ENCODE measurements around the gene RAPGEF1. TPM values are rescaled to one million over a fixed set of nuclear protein-coding genes. Genes with fewer than 3 reads are reported as not detected.
"Not testable (repeated sequence)": the region's sequence is repeated elsewhere in the genome, so short reads cannot be mapped to it uniquely, and the experiment has no call there.

The RAPGEF1 gene
- total RNA-seq, 3 donors from 2014 or later: 67.1 to 103 (median 84.2) TPM

DNA sequence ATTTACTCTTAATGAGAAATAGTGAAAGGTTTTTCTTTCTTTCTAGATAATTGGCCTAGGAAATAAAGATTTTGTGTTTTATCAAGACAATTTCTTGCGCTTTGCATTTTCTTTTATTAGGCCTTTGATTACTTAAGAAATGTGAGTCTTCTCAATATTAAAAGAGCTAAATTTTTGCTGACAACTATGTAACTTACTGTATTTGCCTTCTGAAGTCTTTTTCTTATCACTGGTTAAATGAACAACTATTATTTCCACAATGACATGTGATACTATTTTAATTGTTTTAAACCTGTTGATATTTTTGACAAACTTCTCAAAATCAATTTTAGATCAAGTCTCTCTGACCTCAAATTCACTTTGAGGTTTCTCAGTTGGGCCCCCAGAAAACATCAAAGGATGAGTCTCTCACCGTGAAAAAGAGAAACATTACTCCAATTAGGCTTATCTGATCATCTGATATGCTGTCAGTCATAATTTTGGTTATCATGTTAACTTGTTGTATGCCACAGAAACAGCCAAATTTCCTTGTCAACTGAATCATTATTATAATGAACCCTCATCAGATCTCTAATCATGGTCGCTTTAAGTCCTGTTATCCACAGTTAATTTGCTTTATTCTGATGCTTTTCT lies 48.8 kb downstream of the RAPGEF1 start:
- ATAC-seq (no peak), DNase-seq (no peak)
- Histone ChIP-seq H3K9me3 (no peaks in the 10 kb centered on the region), H3K36me3 (ENCODE audit: low read depth) (no peaks in the 10 kb centered on the region), H3K4me3 (no peak overlapping the region), H3K4me1 (ENCODE audit: low read depth) (peaks cover 3% of the 10 kb centered on the region)
- intact Hi-C loops (cut with DNase I, micrococcal nuclease): no loop called here
- TF ChIP-seq, protein P1, sequence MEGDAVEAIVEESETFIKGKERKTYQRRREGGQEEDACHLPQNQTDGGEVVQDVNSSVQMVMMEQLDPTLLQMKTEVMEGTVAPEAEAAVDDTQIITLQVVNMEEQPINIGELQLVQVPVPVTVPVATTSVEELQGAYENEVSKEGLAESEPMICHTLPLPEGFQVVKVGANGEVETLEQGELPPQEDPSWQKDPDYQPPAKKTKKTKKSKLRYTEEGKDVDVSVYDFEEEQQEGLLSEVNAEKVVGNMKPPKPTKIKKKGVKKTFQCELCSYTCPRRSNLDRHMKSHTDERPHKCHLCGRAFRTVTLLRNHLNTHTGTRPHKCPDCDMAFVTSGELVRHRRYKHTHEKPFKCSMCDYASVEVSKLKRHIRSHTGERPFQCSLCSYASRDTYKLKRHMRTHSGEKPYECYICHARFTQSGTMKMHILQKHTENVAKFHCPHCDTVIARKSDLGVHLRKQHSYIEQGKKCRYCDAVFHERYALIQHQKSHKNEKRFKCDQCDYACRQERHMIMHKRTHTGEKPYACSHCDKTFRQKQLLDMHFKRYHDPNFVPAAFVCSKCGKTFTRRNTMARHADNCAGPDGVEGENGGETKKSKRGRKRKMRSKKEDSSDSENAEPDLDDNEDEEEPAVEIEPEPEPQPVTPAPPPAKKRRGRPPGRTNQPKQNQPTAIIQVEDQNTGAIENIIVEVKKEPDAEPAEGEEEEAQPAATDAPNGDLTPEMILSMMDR (IDR thresholded peaks at IDR 0.05): no peak

DNA sequence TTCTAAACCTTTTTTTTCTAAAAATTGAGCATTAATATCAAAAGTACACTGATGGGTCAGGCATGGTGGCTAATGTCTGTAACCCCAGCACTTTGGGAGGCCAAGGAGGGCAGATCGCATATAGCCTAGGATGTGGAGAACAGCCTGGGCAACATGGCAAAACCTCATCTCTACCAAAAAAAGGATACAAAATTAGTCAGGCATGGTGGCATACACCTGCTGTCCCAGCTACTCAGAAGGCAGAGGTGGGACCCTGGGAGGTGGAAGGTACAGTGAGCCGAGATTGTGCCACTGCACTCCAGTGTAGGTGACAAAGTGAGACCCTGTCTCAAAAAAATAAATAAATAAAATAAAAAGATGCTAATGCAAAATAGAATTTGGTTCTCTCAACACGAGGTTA lies 49.4 kb downstream of the RAPGEF1 start:
- no peak for DNase-seq
- TF ChIP-seq, protein P1 (IDR thresholded peaks at IDR 0.05): no peak
- Histone ChIP-seq H3K4me3 (no peak overlapping the region), H3K4me1 (ENCODE audit: low read depth) (peaks cover 3% of the 10 kb centered on the region), H3K36me3 (ENCODE audit: low read depth) (no peaks in the 10 kb centered on the region), H3K9me3 (no peaks in the 10 kb centered on the region)
- intact Hi-C loops (cut with DNase I, micrococcal nuclease): no loop called here
- ATAC-seq: no peak

DNA sequence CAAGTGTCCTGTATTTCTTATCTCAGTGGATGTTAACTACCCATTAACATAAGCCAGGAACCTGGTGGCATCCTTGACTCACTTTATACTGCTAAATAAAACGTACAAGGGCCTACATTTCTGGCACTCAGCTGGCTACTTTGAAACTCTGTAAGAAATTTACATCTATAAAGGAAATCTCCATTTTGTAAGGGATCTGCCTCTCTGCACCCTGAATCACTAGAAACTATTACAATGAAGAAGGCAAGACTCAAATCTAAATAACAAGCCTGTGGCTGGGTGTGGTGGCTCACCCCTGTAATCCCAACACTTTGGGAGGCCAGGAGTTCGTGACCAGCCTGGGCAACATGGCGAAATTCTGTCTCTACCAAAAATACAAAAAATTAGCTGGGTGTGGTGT lies 51.5 kb downstream of the RAPGEF1 start:
- TF ChIP-seq, protein P1 (IDR thresholded peaks at IDR 0.05): no peak
- ATAC-seq (no peak), DNase-seq (no peak)
- Histone ChIP-seq H3K4me1 (ENCODE audit: low read depth) (peaks cover 2% of the 10 kb centered on the region), H3K9me3 (no peaks in the 10 kb centered on the region), H3K4me3 (no peak overlapping the region), H3K36me3 (ENCODE audit: low read depth) (no peaks in the 10 kb centered on the region)
- intact Hi-C loops (cut with DNase I, micrococcal nuclease): no loop called here

DNA sequence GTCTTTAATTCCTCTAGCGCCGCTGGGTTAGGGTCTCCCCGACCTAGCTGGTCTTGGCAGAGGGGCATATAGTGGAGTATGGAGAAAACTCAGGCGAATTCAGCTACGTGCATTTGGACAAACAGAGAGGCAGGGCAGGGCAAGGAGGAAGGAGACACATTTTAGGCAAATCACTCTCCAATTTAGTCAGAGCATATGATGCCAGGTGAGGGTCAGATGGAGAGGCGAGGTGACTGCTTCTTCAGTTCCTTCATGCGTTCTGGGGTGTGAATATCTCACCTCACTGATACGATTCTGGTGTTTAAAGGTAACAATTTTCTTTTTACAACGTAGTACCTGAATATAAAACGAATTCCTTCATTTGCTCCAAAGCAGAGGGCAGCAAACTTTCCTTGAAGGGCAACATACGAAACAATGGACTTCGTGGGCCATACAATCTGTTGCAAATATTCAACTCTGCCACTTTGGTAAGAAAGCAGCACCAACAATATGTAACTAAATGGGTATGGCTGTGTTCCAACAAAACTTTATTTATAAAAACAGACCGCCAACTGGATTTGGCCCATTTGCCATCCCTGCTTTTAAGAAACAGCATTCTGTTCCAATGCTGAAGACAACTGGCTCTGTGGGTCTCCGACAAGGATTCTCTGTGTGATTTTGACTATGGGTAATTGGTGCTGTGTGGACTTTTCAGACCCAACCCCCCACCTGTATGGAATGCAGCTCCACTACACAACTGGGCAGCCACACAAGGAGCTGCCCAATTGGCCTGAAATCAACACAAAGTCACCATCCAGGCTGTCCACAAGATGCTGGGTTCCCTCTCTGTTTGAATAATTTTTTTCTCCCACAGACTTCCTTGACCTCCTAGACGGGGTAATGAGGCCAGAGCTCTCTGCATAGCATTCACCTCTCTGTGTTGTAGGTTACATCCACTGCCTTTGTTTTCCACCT lies 53.8 kb downstream of the RAPGEF1 start:
- ATAC-seq (no peak), DNase-seq (no peak)
- no peak overlapping the region for H3K4me3 ChIP-seq
- TF ChIP-seq, protein P1 (IDR thresholded peaks at IDR 0.05): no peak
- no peaks in the 10 kb centered on the region for H3K9me3 ChIP-seq
- intact Hi-C loops (cut with DNase I, micrococcal nuclease): no loop called here
- H3K4me1 ChIP-seq (ENCODE audit: low read depth): peaks cover 3% of the 10 kb centered on the region
- H3K36me3 ChIP-seq (ENCODE audit: low read depth): no peaks in the 10 kb centered on the region

DNA sequence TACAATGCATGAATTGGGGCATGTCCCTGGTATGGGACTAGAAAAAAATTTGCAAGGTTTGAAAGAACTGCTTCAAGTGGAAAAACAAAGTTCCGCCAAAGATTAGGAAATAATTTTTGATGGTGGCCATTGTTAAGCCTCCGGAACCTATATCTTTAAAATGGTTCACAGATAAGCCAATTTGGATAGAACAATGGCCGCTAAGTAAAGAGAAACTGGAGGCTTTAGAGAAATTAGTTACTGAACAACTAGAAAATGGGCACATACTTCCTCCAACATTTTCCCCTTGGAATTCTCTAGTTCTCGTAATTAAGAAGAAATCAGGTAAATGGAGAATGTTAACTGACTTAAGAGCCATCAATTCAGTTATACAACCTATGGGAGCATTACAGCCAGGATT lies 56.8 kb downstream of the RAPGEF1 start:
- H3K4me3 ChIP-seq; ATAC-seq; intact Hi-C loops (cut with DNase I, micrococcal nuclease); DNase-seq; H3K9me3 ChIP-seq; H3K36me3 ChIP-seq (ENCODE audit: low read depth): not testable (repeated sequence)
- H3K4me1 ChIP-seq (ENCODE audit: low read depth): peaks cover 16% of the 10 kb centered on the region

DNA sequence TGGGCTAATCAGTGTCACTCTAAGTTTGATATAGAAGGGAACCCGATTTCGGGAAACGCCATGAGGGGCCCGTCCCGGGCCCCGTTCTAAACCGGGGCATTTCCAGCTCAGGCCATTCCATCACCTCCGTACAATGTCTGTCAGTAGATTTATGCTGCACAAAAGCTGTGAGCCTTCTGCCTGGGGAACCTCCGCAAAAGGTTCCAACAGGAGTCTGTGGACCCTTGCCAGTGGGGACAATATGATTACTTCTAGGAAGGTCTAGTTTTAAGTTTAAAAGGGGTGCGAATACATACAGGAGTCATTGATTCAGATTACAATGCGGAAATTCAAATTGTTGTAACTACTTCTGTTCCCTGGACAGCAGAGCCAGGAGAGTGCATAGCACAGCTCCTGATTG lies 57.6 kb downstream of the RAPGEF1 start:
- no peaks in the 10 kb centered on the region for H3K36me3 ChIP-seq (ENCODE audit: low read depth)
- H3K9me3 ChIP-seq: no peaks in the 10 kb centered on the region
- no peak overlapping the region for H3K4me3 ChIP-seq
- intact Hi-C loops (cut with DNase I, micrococcal nuclease): no loop called here
- ATAC-seq (no peak), DNase-seq (no peak)
- peaks cover 24% of the 10 kb centered on the region for H3K4me1 ChIP-seq (ENCODE audit: low read depth)
- TF ChIP-seq, protein P1 (IDR thresholded peaks at IDR 0.05): no peak

DNA sequence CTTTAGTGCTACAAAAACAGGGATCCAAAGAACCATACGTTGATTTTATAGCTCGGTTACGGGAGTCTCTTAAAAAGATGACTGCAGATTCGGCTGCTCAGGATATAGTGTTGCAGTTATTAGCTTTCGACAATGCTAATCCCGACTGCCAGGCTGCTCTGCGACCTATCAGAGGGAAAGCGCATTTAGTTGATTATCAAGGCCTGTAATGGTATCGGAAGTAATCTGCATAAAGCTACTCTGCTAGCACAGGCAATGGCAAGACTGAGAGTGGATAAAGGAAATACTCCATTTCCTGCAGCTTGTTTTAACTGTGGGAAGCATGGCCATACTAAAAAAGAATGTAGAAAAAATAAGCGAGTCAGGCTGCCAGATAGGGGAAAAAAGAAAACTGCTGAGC lies 58.0 kb downstream of the RAPGEF1 start:
- H3K4me3 ChIP-seq; DNase-seq; intact Hi-C loops (cut with DNase I, micrococcal nuclease): not testable (repeated sequence)

DNA sequence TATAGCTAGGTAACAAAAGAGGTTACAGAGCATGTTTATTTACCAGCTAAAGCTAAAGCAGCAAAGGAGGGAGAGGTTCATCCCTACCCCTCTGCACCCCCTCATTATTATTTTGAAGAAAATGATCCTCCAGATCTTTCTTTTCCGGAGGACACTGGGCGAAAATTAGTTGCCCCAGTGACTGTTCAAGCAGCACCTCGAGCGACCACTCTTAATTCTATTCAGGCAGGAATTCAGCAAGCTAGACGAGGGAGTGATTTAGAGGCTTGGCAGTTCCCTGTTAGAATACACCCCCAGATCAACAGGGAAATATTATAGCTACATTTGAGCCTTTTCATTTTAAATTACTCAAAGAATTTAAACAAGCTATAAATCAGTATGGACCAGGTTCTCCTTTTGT lies 58.8 kb downstream of the RAPGEF1 start:
- ATAC-seq; intact Hi-C loops (cut with DNase I, micrococcal nuclease); H3K4me3 ChIP-seq; H3K9me3 ChIP-seq; DNase-seq; H3K36me3 ChIP-seq (ENCODE audit: low read depth): not testable (repeated sequence)
- H3K4me1 ChIP-seq (ENCODE audit: low read depth): peaks cover 29% of the 10 kb centered on the region

More for the DNA sequence above, 58.0 kb downstream of the RAPGEF1 start:
- not testable (repeated sequence) for ATAC-seq; H3K36me3 ChIP-seq (ENCODE audit: low read depth); H3K9me3 ChIP-seq
- peaks cover 28% of the 10 kb centered on the region for H3K4me1 ChIP-seq (ENCODE audit: low read depth)

Measured in mucosa of descending colon (tissue), 3 donors.